Cardiac muscle cell (in vitro differentiated cells and primary cell): ENCODE data around the gene FRAT2. TPM values are rescaled to one million over a fixed set of nuclear protein-coding genes. Genes with fewer than 3 reads are reported as not detected.

Source experiments
- DNase-seq, 2 donors: peaks; one replicate each; pipeline versions ENCODE4 v3.0.0 to v3.0.0-alpha.2; 2010 to 2017; ENCODE audit warnings: low read depth in 1 of 2, low spot score in 1 of 2
- H3K27ac ChIP-seq: fragments of 200-600 bp; sonication (generic); 2 replicates; pipeline ENCODE4 v1.5.1; 2016
- H3K27me3 ChIP-seq: fragments of 200-600 bp; sonication (generic); 2 replicates; pipeline ENCODE4 v1.6.0; 2016; ENCODE audit warnings: control low read depth
- H3K36me3 ChIP-seq: fragments of 200-600 bp; sonication (generic); 2 replicates; pipeline ENCODE4 v1.5.1; 2016; ENCODE audit warnings: control low read depth
- H3K4me1 ChIP-seq: fragments of 200-600 bp; sonication (generic); 2 replicates; pipeline ENCODE4 v1.8.1; 2017; ENCODE audit warnings: low read depth, mild to moderate bottlenecking, mixed run types
- H3K4me3 ChIP-seq: fragments of 200-600 bp; sonication (generic); 2 replicates; pipeline ENCODE4 v1.5.1; 2016; ENCODE audit warnings: mild to moderate bottlenecking
- H3K9me3 ChIP-seq: fragments of 200-600 bp; sonication (generic); 2 replicates; pipeline ENCODE4 v1.5.1; 2017; ENCODE audit warnings: low read depth, mild to moderate bottlenecking, control low read depth
- CTCF ChIP-seq: IDR thresholded peaks from 2 replicates; pipeline ENCODE4 v1.5.1; 2012; ENCODE audit warnings: low read depth, mild to moderate bottlenecking, low read length
- polyA plus RNA-seq: library from polyadenylated mRNA; unstranded; fragments of >200 nt; fragmentation: Nextera tagmentation; extraction: Ambion mirVana; gene quantifications from 2 replicates; pipeline ENCODE4 v1.2.1, GENCODE V29; 2016
- total RNA-seq: library from RNA; depleted of rRNA; stranded (reverse); fragments of >200 nt; gene quantifications from 2 replicates; pipeline ENCODE4 v1.2.3, GENCODE V29; 2016

The FRAT2 gene
- total and polyA plus RNA-seq, 2 experiments from 2014 or later: 30.1 to 30.6 TPM

GRCh38 chr10:97341416-97341815, 6.9 kb upstream of the FRAT2 start:
- no peak for TF ChIP-seq CTCF
- Histone ChIP-seq H3K27ac (no peak overlapping the region), H3K9me3 (no peaks in the 10 kb centered on the region), H3K4me3 (no peak overlapping the region), H3K36me3 (no peaks in the 10 kb centered on the region), H3K4me1 (peaks cover 8% of the 10 kb centered on the region), H3K27me3 (no peaks in the 10 kb centered on the region)
- no peak for DNase-seq

- Histone ChIP-seq H3K9me3 (no peaks in the 10 kb centered on the region), H3K4me3 (no peak overlapping the region), H3K36me3 (no peaks in the 10 kb centered on the region), H3K27ac (no peak overlapping the region), H3K4me1 (peaks cover 11% of the 10 kb centered on the region), H3K27me3 (no peaks in the 10 kb centered on the region)
- no peak for TF ChIP-seq CTCF
- no peak for DNase-seq
These were observed 3.5 kb upstream of the FRAT2 start for GRCh38 chr10:97338041-97338440.

- H3K27me3 ChIP-seq: no peaks in the 10 kb centered on the region
- H3K4me3 ChIP-seq: no peak overlapping the region
- no peak for DNase-seq
- H3K4me1 ChIP-seq: peaks cover 11% of the 10 kb centered on the region
- H3K27ac ChIP-seq: no peak overlapping the region
- H3K9me3 ChIP-seq: no peaks in the 10 kb centered on the region
- no peak for TF ChIP-seq CTCF
- no peaks in the 10 kb centered on the region for H3K36me3 ChIP-seq
These were observed 2.7 kb upstream of the FRAT2 start for GRCh38 chr10:97336942-97337831.

- Histone ChIP-seq H3K4me3 (no peak overlapping the region), H3K4me1 (peaks cover 19% of the 10 kb centered on the region), H3K36me3 (no peaks in the 10 kb centered on the region), H3K27ac (no peak overlapping the region), H3K9me3 (no peaks in the 10 kb centered on the region), H3K27me3 (no peaks in the 10 kb centered on the region)
- no peak for DNase-seq
- no peak for TF ChIP-seq CTCF
These were observed 1.9 kb upstream of the FRAT2 start for GRCh38 chr10:97336446-97336845.

- no peak for DNase-seq
- Histone ChIP-seq H3K27ac (no peak overlapping the region), H3K27me3 (no peaks in the 10 kb centered on the region), H3K36me3 (no peaks in the 10 kb centered on the region), H3K4me3 (no peak overlapping the region), H3K9me3 (no peaks in the 10 kb centered on the region), H3K4me1 (peaks cover 19% of the 10 kb centered on the region)
- TF ChIP-seq CTCF: no peak
These were observed 1.5 kb upstream of the FRAT2 start for GRCh38 chr10:97336006-97336405.
